ENCODE results near the gene NGB. TPM values are rescaled to one million over a fixed set of nuclear protein-coding genes. Genes with fewer than 3 reads are reported as not detected.

Gene NGB
- total and polyA plus RNA-seq, 2 donors (not counting 1 experiment from before 2014, with no cell fraction given) = not detected

DNA sequence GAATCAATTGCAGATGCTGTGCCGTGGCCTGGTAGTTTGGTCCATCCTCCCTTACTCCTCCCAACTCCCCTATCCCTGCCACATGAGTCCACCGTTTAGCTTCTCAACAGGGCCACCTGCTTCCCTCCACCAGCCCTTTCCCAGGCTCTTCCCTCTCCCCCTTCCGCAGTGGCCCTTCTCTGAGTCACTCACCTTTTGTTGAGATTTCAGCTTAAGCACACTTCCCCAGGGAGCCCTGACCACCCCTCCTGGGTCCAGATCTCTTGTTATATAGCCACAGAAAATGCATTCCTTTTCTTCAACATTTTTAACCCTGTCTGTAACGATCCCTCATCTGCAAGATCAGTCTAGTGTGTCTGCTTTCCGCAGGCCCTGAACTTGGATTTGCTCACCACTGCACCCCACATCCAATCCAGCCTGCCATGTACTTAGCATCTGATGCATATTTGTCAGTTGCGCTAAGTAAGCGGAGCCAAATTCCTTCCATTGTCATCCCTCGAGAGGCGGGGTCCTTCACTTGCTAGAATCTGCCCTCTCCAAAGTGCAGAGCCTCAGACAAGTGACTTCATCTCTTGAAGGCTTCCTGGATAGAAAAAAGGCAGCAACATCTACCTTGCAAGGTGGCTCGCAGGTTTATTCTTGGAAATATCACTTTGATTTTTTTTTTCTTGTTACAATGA is 48.3 kb downstream of the NGB start:
- no peaks in the 10 kb centered on the region for H3K4me1 ChIP-seq (ENCODE audit: control insufficient read depth in 2 of 2, insufficient read depth in 2 of 2, low read length in 2 of 2)
- 89% methylated on average over 9 of the region's 10 CpGs for WGBS (ENCODE audit: insufficient coverage)
- DNase-seq (no peak), ATAC-seq (ENCODE audit: low read depth) (no peak)
- no peak overlapping the region for H3K4me3 Mint-ChIP-seq
- H3K4me2 ChIP-seq (replicated peaks; ENCODE audit: low read depth, low read length, poor library complexity, severe bottlenecking) = no peak overlapping the region
- no peak overlapping the region for H2AFZ ChIP-seq (ENCODE audit: insufficient read depth, low read depth, low read length, poor library complexity, severe bottlenecking)
- POLR2A ChIA-PET = no interaction called here
- H3K9me3 Mint-ChIP-seq (ENCODE audit: insufficient read depth) = no peaks in the 10 kb centered on the region
- H3K27me3 Mint-ChIP-seq = peaks cover 6% of the 10 kb centered on the region
- intact Hi-C loops (cut with micrococcal nuclease) = no loop called here
- H3K4me3 ChIP-seq (ENCODE audit: control extremely low read depth in 1 of 5, extremely low read depth in 1 of 5, insufficient read depth in 1 of 5, low read depth in 2 of 5, low read length in 4 of 5) = no peak overlapping the region
- H3K9ac ChIP-seq (ENCODE audit: low read length) = no peak overlapping the region
- no peaks in the 10 kb centered on the region for H4K20me1 ChIP-seq (ENCODE audit: control insufficient read depth, insufficient read depth, low read length, poor library complexity, severe bottlenecking)
- H3K9me3 ChIP-seq (ENCODE audit: control extremely low read depth in 1 of 3, control insufficient read depth in 2 of 3, insufficient read depth in 1 of 3, low read length in 2 of 3) = peaks cover 0 to 4% (median 0%) of the 10 kb centered on the region in 3 donors
- H3K36me3 ChIP-seq (replicated peaks in 1 of 2; ENCODE audit: control extremely low read depth in 1 of 2, control insufficient read depth in 1 of 2, extremely low read depth in 1 of 2, insufficient read depth in 2 of 2, low read length in 1 of 2) = no peaks in the 10 kb centered on the region
- H3K4me1 Mint-ChIP-seq = no peaks in the 10 kb centered on the region
- H3K27ac ChIP-seq (ENCODE audit: low read length in 2 of 2) = no peak overlapping the region
- H3K79me2 ChIP-seq (ENCODE audit: control insufficient read depth, insufficient read depth, low read length) = no peaks in the 10 kb centered on the region
- CTCF ChIA-PET = interaction anchor here (1.1 kb wide), 1 partner anchor 9 kb away, joined by 3 read pairs; no protein-coding TSS in a partner anchor
- peaks cover 0 to 3% (median 0%) of the 10 kb centered on the region in 4 experiments for H3K27me3 ChIP-seq (replicated peaks in 1 of 4; ENCODE audit: control extremely low read depth in 1 of 4, control insufficient read depth in 3 of 4, insufficient read depth in 4 of 4, low read length in 3 of 4)
- TF ChIP-seq CTCF (IDR thresholded peaks at IDR 0.05) = no peak
- no peak for TF ChIP-seq EZH2 (IDR thresholded peaks at IDR 0.05; ENCODE audit: borderline replicate concordance, insufficient read depth, low read depth, low read length, poor library complexity, severe bottlenecking)
- H3K27ac Mint-ChIP-seq = no peak overlapping the region

- DNase-seq = no peak
- H3K9me3 ChIP-seq (ENCODE audit: control extremely low read depth in 1 of 3, control insufficient read depth in 2 of 3, insufficient read depth in 1 of 3, low read length in 2 of 3) = peaks cover 0 to 4% (median 0%) of the 10 kb centered on the region in 3 donors
These were observed 49.6 kb downstream of the NGB start for GRCh38 chr14:77221241-77221871.

More at GRCh38 chr14:77221241-77221871, 49.6 kb downstream of the NGB start:
- intact Hi-C loops (cut with micrococcal nuclease) = no loop called here
- Mint-ChIP-seq H3K4me1 (no peaks in the 10 kb centered on the region), H3K9me3 (ENCODE audit: insufficient read depth) (no peaks in the 10 kb centered on the region), H3K27ac (no peak overlapping the region), H3K4me3 (no peak overlapping the region), H3K27me3 (peaks cover 13% of the 10 kb centered on the region)
- no peak for ATAC-seq (ENCODE audit: low read depth)
- CTCF ChIA-PET = no interaction called here
- POLR2A ChIA-PET = no interaction called here
- Histone ChIP-seq H3K79me2 (ENCODE audit: control insufficient read depth, insufficient read depth, low read length) (no peaks in the 10 kb centered on the region), H3K9ac (ENCODE audit: low read length) (no peak overlapping the region), H2AFZ (ENCODE audit: insufficient read depth, low read depth, low read length, poor library complexity, severe bottlenecking) (no peak overlapping the region), H3K27ac (ENCODE audit: low read length in 2 of 2) (no peak overlapping the region), H3K4me2 (replicated peaks; ENCODE audit: low read depth, low read length, poor library complexity, severe bottlenecking) (no peak overlapping the region), H3K4me1 (ENCODE audit: control insufficient read depth in 2 of 2, insufficient read depth in 2 of 2, low read length in 2 of 2) (no peaks in the 10 kb centered on the region), H3K27me3 (replicated peaks in 1 of 4; ENCODE audit: control extremely low read depth in 1 of 4, control insufficient read depth in 3 of 4, insufficient read depth in 4 of 4, low read length in 3 of 4) (peaks cover 0 to 6% (median 2%) of the 10 kb centered on the region in 4 experiments), H4K20me1 (ENCODE audit: control insufficient read depth, insufficient read depth, low read length, poor library complexity, severe bottlenecking) (no peaks in the 10 kb centered on the region), H3K4me3 (ENCODE audit: control extremely low read depth in 1 of 5, extremely low read depth in 1 of 5, insufficient read depth in 1 of 5, low read depth in 2 of 5, low read length in 4 of 5) (no peak overlapping the region), H3K36me3 (replicated peaks in 1 of 2; ENCODE audit: control extremely low read depth in 1 of 2, control insufficient read depth in 1 of 2, extremely low read depth in 1 of 2, insufficient read depth in 2 of 2, low read length in 1 of 2) (no peaks in the 10 kb centered on the region)
- no peak for TF ChIP-seq EZH2 (IDR thresholded peaks at IDR 0.05; ENCODE audit: borderline replicate concordance, insufficient read depth, low read depth, low read length, poor library complexity, severe bottlenecking)
- TF ChIP-seq CTCF (IDR thresholded peaks at IDR 0.05) = no peak
- WGBS (ENCODE audit: insufficient coverage) = 83% methylated on average over 14 of the region's 23 CpGs

Measured in B cell (primary cell).